K562 (cell line): ENCODE data around the gene NELFE. TPM values are rescaled to one million over a fixed set of nuclear protein-coding genes. Genes with fewer than 3 reads are reported as not detected.

Experiments used
- CBFA2T3 ChIP-seq: fragments of 450-650 bp; IDR thresholded peaks from 2 replicates; pipeline ENCODE4 v1.6.1; 2017
- NRF1 ChIP-seq, 2 experiments: fragments of 450-650 bp; IDR thresholded peaks in 1 of 2; conservative IDR thresholded peaks in 1 of 2; 2 replicates each; pipeline ENCODE4 v1.6.1; 2014; ENCODE audit warnings: mild to moderate bottlenecking in 2 of 2
- POLR2G ChIP-seq: fragments of 200-400 bp; formaldehyde crosslinking; IDR thresholded peaks from 2 replicates; pipeline ENCODE4 v1.6.1; 2017; ENCODE audit warnings: low read depth, mild to moderate bottlenecking, antibody characterized with exemption, low read length, moderate library complexity
- polyA plus RNA-seq, 8 experiments: library from polyadenylated mRNA; depleted of rRNA in 4 of 8; stranded (reverse) in 5 of 8; unstranded in 3 of 8; fragments of >200 nt; fragmentation: Nextera tagmentation in 2 of 8; fragmentation: Illumina TruSeq in 1 of 8; extraction: Ambion mirVana in 2 of 8; extraction: Trizol in 1 of 8; gene quantifications; 2 replicates each; pipeline versions ENCODE4 v1.2.1 to v1.2.3, GENCODE V29; 2011 to 2014; ENCODE audit warnings: inconsistent platforms in 1 of 8, missing spikeins in 1 of 8
- total RNA-seq, 7 experiments: library from RNA; depleted of rRNA in 6 of 7; stranded (reverse); fragments of >200 nt in 6 of 7; fragmentation: Illumina TruSeq in 2 of 7; extraction: Trizol in 2 of 7; gene quantifications; 2 replicates each; pipeline versions ENCODE4 v1.2.1 to v1.2.3, GENCODE V29; 2011 to 2021; ENCODE audit warnings: low replicate concordance in 1 of 7
- TF ChIP-seq, protein P1 (sequence below): fragments of 450-650 bp; IDR thresholded peaks from 2 replicates; pipeline ENCODE4 v1.6.1; 2018; ENCODE audit not compliant: partially characterized antibody
- TF ChIP-seq, protein P2 (sequence below), 2 experiments: fragments of 450-650 bp in 1 of 2; sonication (generic) in 1 of 2; formaldehyde crosslinking in 1 of 2; IDR thresholded peaks in 1 of 2; conservative IDR thresholded peaks in 1 of 2; 2 replicates each; pipeline versions ENCODE4 v1.6.1 to v1.8.1; 2016 to 2023; ENCODE audit warnings: mild to moderate bottlenecking in 2 of 2, moderate library complexity in 2 of 2, inconsistent platforms in 1 of 2, missing genetic modification reagents in 1 of 2
- TF ChIP-seq, protein P3 (sequence below): fragments of 150-350 bp; conservative IDR thresholded peaks from 2 replicates; pipeline ENCODE4 v1.6.1; 2014; ENCODE audit warnings: low read length
- TF ChIP-seq, protein P4 (sequence below), 2 experiments: fragments of 450-650 bp; IDR thresholded peaks; 2 replicates each; pipeline ENCODE4 v1.6.1; 2016; ENCODE audit warnings: mild to moderate bottlenecking in 2 of 2, borderline replicate concordance in 1 of 2, low read depth in 1 of 2, moderate library complexity in 1 of 2

The NELFE gene
- total and polyA plus RNA-seq, 9 of the 15 experiments (the other 6 are each of a cell fraction or from before 2014, with no cell fraction given) = 15.2 to 157 (median 91.5) TPM

DNA sequence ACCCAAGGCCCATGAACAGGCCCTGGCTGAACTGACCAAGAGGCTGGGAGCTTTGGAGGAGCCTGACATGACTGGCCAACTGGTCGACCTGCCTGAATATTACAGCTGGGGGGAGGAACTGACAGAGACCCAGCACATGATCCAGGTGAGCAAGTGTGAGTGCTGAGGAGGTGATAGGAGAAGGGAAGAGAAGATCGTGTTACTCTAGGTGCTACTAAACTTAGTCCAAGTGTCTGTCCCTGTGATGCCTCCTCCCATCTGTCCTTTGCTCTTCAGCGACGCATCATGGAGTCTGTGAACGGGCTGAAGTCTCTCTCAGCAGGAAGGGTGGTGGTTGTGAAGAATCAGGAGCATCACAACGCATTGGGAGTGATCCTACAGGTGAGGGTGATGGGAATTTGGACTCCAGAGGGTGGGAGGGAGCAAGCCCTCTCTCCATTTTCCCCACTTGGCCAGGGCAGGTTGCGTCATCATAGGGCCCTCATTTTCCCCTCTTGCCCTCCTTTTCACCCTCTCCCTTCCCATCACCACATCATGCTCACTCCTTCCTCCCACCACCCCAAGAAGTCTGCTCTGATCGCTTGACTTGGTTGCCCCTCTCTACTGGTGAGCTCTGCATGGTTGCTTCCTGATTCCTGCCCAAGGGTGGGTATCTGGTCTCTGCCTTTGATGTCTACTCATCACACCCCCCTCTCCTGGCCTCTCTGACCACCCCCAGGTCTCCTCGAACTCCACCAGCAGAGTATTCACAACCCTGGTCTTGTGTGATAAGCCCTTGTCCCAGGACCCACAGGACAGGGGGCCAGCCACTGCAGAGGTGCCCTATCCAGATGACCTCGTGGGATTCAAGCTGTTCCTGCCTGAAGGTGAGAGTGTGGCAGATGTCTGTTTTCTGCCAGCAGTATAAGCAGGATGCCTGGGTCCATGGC is 8.5 kb upstream of the NELFE start (continued):
- TF ChIP-seq, protein P1, sequence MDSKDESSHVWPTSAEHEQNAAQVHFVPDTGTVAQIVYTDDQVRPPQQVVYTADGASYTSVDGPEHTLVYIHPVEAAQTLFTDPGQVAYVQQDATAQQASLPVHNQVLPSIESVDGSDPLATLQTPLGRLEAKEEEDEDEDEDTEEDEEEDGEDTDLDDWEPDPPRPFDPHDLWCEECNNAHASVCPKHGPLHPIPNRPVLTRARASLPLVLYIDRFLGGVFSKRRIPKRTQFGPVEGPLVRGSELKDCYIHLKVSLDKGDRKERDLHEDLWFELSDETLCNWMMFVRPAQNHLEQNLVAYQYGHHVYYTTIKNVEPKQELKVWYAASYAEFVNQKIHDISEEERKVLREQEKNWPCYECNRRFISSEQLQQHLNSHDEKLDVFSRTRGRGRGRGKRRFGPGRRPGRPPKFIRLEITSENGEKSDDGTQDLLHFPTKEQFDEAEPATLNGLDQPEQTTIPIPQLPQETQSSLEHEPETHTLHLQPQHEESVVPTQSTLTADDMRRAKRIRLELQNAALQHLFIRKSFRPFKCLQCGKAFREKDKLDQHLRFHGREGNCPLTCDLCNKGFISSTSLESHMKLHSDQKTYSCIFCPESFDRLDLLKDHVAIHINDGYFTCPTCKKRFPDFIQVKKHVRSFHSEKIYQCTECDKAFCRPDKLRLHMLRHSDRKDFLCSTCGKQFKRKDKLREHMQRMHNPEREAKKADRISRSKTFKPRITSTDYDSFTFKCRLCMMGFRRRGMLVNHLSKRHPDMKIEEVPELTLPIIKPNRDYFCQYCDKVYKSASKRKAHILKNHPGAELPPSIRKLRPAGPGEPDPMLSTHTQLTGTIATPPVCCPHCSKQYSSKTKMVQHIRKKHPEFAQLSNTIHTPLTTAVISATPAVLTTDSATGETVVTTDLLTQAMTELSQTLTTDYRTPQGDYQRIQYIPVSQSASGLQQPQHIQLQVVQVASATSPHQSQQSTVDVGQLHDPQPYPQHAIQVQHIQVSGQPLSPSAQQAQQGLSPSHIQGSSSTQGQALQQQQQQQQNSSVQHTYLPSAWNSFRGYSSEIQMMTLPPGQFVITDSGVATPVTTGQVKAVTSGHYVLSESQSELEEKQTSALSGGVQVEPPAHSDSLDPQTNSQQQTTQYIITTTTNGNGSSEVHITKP = no peak
- no peak for TF ChIP-seq POLR2G
- TF ChIP-seq CBFA2T3 = peak; percentile 23; the same call in 1 of the 2 replicates
- TF ChIP-seq, protein P2, sequence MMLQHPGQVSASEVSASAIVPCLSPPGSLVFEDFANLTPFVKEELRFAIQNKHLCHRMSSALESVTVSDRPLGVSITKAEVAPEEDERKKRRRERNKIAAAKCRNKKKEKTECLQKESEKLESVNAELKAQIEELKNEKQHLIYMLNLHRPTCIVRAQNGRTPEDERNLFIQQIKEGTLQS (IDR thresholded peaks at IDR 0.05) = no peak; the same call in 1 of the 2 replicates
- TF ChIP-seq, protein P2 (CRISPR knock-in tag; conservative IDR thresholded peaks at IDR 0.05) = no peak
- TF ChIP-seq, protein P3, sequence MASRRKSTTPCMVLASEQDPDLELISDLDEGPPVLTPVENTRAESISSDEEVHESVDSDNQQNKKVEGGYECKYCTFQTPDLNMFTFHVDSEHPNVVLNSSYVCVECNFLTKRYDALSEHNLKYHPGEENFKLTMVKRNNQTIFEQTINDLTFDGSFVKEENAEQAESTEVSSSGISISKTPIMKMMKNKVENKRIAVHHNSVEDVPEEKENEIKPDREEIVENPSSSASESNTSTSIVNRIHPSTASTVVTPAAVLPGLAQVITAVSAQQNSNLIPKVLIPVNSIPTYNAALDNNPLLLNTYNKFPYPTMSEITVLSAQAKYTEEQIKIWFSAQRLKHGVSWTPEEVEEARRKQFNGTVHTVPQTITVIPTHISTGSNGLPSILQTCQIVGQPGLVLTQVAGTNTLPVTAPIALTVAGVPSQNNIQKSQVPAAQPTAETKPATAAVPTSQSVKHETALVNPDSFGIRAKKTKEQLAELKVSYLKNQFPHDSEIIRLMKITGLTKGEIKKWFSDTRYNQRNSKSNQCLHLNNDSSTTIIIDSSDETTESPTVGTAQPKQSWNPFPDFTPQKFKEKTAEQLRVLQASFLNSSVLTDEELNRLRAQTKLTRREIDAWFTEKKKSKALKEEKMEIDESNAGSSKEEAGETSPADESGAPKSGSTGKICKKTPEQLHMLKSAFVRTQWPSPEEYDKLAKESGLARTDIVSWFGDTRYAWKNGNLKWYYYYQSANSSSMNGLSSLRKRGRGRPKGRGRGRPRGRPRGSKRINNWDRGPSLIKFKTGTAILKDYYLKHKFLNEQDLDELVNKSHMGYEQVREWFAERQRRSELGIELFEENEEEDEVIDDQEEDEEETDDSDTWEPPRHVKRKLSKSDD = no peak
- TF ChIP-seq, protein P4, sequence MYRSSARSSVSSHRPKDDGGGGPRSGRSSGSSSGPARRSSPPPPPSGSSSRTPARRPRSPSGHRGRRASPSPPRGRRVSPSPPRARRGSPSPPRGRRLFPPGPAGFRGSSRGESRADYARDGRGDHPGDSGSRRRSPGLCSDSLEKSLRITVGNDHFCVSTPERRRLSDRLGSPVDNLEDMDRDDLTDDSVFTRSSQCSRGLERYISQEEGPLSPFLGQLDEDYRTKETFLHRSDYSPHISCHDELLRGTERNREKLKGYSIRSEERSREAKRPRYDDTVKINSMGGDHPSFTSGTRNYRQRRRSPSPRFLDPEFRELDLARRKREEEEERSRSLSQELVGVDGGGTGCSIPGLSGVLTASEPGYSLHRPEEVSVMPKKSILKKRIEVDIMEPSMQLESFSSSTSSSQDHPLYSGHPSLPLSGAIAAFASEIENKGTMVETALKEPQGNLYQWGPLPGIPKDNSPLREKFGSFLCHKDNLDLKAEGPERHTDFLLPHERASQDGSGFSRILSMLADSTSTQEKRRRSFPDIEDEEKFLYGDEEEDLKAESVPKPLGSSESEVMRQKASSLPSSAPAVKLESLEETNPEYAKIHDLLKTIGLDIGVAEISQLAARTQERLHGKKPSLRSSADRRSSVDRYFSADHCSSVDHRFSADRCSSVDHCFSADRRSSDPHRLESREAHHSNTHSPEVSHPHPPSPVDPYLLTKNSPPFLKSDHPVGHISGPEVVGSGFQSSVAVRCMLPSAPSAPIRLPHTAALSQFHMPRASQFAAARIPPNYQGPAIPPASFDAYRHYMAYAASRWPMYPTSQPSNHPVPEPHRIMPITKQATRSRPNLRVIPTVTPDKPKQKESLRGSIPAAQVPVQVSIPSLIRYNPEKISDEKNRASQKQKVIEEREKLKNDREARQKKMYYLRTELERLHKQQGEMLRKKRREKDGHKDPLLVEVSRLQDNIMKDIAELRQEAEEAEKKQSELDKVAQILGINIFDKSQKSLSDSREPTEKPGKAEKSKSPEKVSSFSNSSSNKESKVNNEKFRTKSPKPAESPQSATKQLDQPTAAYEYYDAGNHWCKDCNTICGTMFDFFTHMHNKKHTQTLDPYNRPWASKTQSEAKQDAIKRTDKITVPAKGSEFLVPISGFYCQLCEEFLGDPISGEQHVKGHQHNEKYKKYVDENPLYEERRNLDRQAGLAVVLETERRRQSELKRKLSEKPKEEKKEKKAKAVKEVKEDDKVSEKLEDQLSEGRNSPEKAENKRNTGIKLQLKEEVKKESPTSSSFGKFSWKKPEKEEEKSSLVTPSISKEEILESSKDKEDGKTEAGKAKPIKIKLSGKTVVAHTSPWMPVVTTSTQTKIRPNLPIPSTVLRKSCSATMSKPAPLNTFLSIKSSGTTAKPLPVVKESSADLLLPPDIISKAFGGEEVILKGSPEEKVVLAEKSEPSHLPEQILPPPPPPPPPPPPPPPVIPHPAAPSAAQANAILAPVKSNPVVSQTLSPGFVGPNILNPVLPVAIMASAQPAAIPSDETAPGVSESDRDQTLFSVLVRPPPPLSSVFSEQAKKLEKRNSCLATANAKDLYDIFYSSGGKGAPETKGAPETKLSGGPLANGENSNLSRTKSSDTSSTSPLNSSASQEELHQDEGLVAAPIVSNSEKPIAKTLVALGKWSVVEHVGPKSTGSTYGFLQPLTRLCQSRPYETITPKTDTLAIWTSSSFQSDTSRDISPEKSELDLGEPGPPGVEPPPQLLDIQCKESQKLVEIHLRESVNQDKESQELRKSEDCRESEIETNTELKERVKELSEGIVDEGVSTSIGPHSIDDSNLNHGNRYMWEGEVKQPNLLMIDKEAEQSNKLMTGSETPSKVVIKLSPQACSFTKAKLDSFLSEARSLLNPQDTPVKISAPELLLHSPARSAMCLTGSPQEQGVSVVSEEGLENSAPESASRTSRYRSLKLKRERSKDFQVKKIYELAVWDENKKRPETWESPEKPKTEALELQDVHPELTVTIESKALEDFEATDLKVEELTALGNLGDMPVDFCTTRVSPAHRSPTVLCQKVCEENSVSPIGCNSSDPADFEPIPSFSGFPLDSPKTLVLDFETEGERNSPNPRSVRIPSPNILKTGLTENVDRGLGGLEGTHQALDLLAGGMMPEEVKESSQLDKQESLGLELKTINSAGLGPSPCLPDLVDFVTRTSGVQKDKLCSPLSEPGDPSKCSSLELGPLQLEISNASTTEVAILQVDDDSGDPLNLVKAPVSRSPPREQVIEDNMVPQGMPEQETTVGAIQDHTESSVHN (IDR thresholded peaks at IDR 0.05; ENCODE audit: borderline replicate concordance in 1 of 2, low read depth in 1 of 2) = no peak
- no peak for TF ChIP-seq NRF1 (conservative IDR thresholded peaks at IDR 0.05 in 1 of 2, IDR thresholded peaks at IDR 0.05 in 1 of 2)
